ENCODE data around the gene POU4F3. TPM values are rescaled to one million over a fixed set of nuclear protein-coding genes. Genes with fewer than 3 reads are reported as not detected.
A peak's percentile ranks its signal among the peaks of the same experiment; 100 is the strongest.
"Not testable (repeated sequence)": the region's sequence is repeated elsewhere in the genome, so short reads cannot be mapped to it uniquely, and the experiment has no call there.

The POU4F3 gene, protein sequence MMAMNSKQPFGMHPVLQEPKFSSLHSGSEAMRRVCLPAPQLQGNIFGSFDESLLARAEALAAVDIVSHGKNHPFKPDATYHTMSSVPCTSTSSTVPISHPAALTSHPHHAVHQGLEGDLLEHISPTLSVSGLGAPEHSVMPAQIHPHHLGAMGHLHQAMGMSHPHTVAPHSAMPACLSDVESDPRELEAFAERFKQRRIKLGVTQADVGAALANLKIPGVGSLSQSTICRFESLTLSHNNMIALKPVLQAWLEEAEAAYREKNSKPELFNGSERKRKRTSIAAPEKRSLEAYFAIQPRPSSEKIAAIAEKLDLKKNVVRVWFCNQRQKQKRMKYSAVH
- 0.10 and 0.35 TPM in 2 replicates for total RNA-seq
- 0.05 TPM for polyA plus RNA-seq (2012)

DNA sequence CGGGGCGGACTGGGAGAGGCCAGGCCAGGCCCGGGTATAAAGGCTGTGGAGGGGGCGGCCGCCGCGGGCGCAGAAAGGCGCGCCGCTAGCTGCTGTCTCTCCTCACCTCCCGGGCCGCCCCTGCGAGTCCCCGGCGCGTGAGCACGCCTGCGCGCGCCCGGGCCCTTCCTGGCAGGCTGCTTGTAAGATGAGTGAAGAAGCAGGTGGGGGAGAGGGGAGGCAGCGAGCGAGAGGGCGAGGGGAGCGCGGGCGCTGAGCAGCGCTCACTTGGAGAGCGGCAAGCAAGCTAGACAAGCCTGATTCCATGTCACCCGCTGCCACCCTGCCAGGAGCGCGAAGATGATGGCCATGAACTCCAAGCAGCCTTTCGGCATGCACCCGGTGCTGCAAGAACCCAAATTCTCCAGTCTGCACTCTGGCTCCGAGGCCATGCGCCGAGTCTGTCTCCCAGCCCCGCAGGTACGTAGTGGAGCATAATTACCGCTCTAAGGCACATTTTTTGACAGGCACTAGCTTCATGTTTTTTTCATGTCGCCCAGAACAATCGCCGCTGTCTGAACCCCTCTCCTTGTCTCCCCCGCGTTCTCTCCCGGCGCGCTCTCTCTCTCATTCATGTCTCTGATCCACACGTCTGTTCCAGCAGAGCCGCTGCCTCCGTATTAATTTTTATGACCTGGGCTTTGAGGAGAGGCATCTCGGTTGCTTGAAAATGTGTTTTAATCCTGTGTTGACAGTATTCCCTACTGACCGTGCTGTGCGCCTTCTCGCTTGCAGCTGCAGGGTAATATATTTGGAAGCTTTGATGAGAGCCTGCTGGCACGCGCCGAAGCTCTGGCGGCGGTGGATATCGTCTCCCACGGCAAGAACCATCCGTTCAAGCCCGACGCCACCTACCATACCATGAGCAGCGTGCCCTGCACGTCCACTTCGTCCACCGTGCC is at the start of gene POU4F3:
Gene POU4F3, plus strand, starts transcription at position 66 of the 941 bp plus-strand sequence. Its CDS starts 274 bp downstream, at position 340.
- DNase-seq (ENCODE audit: low read depth), result no peak

DNA sequence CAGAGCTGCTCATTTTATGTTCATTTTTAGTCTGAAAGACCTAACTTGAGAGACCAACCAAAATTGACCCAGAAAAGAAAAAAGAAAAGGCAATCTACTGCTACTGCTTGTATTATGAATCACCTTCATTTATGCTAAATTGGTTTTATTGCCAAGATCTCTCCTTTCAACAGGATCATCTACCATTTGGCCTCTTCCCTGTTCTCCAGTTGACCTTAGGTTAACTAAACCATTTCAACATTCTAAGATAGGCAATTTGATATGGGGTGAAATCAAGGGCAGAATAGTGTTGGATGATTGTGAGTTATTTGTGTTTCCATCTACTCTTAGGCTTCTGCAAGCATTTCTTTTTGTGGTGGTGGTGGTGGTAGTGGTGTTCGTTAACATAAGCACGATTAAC is 48.3 kb upstream of the POU4F3 start:
- DNase-seq (ENCODE audit: low read depth), result peak; percentile 12

DNA sequence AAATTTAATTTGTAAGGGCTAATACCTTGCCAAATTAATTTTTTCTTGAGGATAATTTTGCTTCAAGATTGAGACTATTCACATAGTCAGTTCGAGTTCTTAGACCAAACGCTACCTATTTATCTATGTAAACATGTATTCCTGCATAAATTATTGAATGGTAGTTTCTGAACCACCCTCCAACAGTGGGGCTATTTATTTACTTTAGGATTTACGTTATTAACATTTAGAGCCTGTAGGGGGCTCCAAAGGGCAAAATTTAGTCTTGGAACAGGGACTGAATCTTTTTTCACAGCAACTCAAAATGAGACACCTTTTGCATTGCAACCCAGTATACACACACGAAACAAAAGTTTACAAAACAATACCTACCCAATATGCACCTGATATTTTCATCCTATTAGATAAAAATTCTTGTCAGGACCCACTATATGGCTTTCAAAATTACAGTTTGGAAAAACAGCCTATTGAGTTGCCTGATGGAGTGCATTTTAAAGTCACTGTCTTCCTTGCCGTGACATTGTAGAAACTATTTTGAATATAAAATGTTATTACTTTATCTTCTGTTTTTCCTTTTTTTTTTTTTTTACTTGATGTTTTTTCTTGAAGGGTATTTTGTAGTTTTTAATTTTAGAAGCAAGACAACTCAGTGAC is 47.1 kb upstream of the POU4F3 start:
- peak; percentile 73 for DNase-seq (ENCODE audit: low read depth)

DNA sequence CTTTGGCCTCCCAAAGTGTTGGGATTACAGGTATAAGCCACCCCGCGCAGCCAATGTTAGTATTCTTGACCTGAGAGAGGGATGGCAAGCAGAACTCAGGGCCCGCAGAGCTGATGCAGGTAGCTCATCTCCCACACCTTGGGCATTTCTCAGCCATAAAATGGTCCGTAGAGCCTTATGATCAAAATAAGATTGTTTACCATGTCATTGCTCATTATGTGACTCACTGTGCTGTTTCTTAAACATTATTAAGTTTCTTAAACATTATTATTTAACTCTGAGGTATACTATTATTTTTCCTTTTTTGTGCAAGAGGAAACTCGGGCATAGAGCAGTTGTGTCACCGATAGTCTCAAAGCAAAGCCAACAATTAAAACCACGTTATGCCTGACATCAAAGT is 42.4 kb upstream of the POU4F3 start:
- no peak for DNase-seq (ENCODE audit: low read depth)

DNA sequence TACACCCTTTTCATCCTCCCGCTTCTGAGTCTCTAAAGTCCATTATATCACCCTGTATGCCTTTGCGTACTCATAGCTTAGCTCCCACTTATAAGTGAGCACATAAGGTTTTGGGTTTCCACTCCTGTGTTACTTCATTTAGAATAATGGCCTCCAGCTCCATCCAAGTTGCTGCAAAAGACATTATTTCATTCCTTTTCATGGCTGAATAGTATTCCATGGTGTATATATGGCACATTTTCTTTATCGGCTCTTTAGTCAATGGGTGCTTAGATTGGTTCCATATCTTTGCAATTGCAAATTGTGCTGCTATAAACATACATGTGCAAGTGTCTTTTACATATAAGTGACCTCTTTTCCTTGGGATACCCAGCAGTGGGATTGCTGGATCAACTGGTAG is 39.7 kb upstream of the POU4F3 start:
- DNase-seq (ENCODE audit: low read depth), result not testable (repeated sequence)

DNA sequence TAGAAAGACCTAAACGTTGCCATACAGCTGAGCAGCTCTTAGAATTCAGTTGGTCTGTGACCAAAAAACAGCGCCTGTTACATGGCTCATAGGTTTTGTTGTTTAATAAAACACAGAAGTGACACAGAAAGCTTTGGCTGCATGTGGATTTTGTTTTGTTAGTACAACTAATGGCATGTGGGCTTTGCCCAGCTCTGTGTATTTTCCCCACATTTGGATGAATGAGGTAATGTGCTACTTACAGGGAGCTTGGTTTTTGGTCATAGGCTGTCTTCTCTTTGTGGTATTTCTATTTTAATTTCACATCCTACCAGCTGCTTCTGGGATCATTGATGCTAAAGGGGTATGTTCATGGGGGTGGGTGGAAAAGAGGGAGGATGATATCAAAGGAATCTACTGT is 37.0 kb upstream of the POU4F3 start:
- DNase-seq (ENCODE audit: low read depth), result peak; percentile 71

DNA sequence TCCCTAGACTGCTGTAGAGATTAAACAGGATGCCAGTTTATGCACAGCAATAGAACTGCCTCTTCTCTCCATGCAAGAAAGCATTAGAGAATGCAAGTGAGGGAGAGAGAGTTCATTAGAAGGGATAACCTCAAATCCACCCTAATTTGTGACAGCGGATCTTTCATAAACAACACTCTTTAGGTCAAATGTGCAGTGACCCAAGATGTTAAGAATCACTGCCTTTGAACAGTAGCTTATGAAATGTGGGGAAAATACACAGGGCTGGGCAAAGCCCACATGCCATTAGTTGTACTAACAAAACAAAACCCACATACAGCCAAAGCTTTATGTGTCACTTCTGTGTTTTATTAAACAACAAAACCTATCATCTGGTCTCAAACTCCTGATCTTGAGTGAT is 36.2 kb upstream of the POU4F3 start:
- no peak for DNase-seq (ENCODE audit: low read depth)

DNA sequence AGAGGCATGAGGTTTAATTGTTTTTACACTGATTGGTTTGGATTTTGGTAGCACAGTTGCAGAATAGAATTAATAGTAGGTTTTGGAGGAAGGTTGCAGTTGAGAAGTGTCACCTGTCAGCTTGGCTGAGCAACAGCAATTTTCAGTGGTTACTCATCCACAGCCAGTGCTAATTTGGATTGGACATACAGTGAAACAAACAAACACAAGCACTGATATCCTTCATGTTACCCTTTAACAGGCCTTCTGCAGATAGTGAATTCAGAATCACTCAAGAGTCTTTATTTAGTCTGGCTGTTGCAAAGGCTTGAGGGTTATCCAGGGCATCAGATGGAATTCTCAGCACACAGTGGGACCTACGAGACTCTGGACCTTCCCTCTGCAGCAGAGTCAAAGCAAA is 31.8 kb upstream of the POU4F3 start:
- DNase-seq (ENCODE audit: low read depth), result peak; percentile 43

DNA sequence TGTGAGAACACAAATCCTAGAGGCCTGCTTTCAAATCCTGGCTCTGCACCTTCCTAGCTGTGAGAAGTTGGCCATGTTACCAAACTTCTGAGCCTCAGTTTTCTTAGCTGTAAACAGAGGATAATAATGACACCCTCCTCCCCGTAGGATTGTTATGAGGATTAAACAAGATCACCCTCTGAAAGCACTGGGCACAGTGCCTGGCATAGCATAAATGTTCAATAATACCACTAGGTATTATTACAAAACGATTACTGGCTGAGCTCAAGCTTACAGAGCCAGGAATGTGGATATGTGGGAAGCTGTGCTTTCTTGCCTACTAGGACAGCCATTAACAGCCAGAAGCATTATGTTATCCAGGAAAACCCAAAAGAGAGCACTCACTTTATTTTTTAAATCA is 30.8 kb upstream of the POU4F3 start:
- no peak for DNase-seq (ENCODE audit: low read depth)

DNA sequence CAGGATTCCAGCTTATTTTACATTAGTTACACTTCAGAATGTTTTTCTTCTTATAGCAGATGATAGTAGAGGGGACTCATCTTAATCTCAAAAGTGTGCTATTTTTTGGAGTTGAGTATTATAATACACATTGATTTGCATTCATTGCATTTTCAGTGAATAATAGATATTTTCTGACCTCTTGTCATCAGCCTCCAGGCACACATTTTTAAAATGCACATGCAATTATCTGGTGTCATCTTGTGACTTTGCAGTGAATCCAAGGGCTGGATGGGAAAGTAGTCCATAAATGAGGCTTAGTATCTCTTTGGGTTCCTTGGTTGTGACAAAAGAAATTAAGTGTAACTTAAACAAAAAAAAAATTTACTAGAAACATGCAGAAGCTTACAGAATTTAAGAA is 28.1 kb upstream of the POU4F3 start:
- no peak for DNase-seq (ENCODE audit: low read depth)

DNA sequence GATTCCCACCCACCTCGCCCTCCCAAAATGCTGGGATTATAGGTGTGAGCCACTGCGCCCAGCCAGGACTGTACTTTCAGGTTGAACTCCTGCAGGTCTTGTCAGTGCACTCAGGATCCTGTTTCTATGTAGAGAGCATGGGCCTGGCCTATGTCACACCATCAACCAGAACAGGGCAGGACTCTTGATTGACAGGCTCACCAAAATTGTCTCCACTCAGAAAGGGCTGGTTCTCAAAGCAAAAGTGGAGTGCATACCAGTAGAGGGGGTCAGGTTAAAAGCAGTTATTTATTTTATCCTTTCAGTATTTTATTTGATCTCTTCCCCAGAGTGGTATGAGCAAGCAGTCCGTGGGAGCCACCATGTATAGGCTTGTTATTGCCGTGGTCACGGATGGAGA is 27.4 kb upstream of the POU4F3 start:
- DNase-seq (ENCODE audit: low read depth), result no peak

DNA sequence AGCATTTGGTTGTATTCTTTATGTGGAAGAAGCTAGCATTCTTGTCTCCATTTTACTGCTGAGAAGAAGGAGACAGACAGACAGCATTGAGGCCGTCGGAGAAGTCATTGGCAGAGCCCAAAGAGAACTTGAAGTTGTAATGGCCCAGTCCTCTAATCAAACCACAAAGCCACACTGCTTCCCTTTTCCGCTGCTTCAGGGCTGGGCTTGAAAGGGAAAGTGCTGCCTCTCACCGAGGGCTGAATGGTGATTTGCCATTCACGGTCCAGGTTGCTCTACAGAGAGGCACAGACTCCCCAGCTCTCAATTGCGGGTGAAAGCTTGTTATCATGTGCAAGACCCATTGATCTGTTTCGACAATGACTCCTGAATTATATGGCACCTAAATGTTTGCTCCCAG is 25.6 kb upstream of the POU4F3 start:
- DNase-seq (ENCODE audit: low read depth), result no peak

DNA sequence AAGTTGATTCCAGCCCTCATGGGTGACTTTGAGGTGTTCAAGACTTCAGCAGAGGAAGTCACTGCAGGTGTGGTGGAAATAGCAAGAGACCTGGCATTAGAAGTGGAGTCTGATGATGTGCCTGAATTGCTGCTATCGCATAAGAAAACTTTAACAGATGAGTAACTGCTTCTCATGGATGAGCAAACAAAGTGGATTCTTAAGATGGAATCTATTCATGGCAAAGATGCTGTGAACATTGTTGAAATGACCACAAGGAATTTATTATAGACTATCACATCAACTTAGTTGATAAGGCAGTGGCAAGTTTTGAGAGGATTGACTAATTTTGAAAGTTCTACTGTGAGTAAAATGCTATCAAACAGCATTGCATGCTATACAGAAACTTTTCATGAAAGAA is 17.1 kb upstream of the POU4F3 start:
- DNase-seq (ENCODE audit: low read depth), result no peak

DNA sequence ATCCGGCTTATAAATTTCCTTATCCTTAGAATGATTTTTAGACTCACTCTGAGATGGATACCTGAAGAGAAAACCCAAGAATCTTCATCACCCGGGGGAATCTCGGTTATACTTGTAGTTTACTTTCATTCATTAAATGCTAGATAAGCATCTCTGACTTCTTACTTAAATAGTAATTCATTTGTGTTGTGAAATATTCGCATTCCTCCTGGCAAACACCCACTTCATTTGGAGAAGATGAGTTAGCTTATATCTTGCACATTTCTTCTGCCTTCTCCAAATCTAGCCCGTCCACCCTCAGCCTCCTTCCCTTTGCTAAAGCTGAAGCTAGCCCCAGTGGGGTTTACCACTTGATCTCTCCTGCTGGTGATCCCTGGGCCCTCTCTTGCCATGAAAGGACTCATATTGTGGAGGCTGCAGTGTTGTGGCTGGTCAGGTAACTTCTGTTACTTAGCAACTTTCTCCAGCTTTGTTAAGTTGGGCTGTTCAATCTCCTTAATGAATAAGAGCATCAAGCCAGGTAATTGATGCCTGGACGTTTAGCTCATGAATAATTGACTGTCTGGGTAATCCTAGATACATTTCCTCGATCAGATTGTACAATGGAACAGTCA is 11.3 kb upstream of the POU4F3 start:
- no peak for DNase-seq (ENCODE audit: low read depth)

DNA sequence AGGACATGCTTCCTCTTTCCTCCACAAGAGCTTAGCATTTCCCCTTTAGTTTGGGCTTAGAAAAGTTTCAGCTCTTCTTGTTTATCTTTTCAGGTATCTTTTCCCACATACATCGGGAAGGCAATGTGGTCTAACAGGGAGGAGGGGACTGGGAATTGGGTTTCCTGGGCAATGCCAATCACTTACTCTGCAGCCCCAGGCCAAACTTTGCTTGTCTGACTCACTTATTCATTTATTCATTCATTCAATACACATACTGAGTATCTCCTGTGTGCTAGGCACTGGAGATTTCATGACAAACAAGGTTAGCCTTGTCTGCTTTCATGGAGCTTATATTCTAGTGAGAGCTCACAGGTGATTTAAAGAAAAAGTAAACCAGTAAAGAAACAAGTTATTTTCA is 10.7 kb upstream of the POU4F3 start:
- no peak for DNase-seq (ENCODE audit: low read depth)

DNA sequence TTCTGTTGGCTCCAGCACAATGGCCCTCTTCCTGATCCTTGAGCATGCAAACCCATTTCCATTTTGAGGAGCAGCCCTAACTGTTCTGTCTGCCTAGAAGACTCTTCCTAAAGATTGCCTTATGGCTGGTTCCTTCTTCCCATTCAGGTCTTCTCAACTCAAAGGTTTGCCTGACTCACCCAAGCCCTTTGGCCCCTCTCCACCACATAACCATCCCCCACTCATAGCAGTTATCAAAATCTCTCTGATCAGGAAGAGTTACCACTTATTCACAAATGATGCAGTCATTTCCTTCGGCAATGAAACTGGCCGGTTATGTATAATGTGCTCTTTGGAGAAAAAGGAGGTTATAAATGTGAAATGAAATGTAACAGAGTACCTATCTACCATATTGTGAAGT is 8.9 kb upstream of the POU4F3 start:
- DNase-seq (ENCODE audit: low read depth), result no peak

DNA sequence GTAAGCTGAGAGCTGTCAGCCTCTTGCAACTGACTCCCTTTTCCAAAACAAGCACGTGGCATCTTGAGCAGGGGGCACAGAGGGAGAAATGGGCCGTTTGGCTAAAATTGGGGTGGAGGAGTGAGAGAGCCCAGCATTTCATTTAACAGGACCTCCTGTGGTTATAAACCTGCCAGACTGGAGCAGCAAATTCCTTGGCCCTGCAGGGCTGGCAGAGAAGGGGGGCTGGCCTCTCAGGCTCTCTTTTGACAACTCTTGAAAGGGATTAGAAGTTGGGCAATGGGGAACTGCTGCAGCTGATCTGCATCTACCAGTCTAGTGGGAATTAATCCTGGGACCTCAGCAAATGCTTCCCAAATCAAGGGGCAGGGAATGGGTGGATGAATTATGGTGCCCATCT is 7.2 kb upstream of the POU4F3 start:
- DNase-seq (ENCODE audit: low read depth), result no peak

DNA sequence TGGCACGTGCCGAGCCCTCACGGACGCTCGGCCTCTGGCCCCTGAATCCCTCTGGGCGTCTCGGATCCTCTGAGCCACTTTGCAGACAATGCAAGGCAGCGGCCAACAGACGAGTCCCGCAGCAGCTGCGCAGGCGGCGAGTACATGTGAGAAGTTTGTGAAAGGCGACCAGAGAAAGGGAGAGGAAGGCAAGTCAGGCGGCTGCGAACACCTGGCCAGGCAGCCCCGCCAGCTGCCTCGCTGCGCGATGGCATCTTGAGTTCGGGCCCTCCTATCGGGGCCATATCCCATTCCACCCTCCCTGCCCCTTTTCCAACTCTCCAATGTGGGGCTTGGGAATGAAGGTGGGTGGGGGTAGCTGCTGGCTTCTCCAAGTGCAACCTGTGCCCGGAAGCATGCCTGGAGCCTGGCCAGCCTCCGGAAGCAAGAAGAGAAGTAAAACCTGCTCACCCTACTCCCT is 4.5 kb upstream of the POU4F3 start:
- peak; percentile 10 for DNase-seq (ENCODE audit: low read depth)

DNA sequence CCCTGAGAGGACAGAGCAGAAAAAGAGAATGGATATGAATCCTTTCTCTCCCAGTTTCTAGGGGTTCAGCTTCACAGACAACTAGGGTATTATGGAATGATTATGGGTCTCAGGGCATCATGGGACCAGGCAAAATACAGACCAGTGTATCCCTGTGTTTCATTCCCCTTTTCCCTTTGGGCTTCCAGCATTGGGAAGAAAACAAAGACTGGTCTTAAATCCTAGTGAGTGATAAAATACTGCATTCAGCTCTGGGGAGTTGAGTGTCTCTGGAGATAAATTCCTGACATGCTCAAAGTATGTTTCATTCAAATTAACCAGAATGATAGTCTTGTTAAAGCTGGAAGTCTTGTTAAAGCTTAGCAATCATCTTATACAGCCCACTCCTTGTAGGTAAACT is 2.4 kb upstream of the POU4F3 start:
- DNase-seq (ENCODE audit: low read depth), result no peak

DNA sequence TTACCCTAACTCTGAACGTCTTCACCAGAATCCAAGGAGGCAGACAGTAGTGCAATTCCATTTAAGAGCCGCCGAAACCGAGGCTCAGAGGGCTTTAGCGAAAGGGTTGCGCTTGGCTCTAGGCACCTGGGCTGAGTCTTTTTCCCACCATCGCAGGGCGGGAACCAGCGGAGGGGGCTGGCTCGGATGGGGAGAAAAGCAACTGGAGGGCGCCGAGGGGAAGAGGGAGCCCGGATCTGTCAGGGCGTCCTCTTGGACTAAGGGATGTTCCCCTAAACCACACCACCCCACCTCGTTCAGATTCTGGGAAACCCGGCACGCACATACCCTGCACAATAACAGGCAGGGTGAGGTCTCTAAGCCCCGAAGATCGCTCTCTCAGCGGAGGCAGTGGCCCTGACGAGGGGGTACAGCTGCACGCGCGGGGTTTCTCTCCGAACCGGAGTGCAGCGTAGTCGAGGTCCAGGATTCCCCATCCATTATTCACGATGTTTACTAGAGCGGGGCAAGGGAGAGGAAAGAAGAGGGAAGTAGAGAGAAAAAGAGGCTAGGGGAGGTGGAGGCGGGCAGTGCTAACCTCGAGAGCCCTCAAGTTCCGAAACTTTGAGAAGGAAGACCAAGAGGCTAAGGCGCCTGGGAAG is 1.3 kb upstream of the POU4F3 start:
- DNase-seq (ENCODE audit: low read depth), result no peak

DNA sequence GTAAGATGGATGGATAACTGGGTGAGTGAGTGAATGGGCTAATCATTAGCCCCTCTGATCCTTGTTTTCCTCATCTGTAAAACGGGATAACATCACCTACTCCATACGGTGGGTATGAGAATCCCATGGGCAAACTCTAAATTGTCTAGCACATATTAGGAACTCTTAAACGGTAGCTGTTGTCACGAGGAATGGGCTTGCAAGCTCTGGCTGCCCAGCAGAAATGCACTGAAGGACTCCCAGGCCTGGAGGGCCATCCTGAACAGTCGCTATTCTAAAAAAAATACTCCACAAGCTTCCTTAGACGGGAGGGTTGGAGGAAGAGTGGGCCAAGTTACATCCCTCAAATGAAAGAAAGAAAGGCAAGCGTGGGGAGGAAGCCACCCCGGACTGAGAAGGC is 711 bp upstream of the POU4F3 start:
- no peak for DNase-seq (ENCODE audit: low read depth)
